ENCODE results near the gene EGFR. TPM values are rescaled to one million over a fixed set of nuclear protein-coding genes. Genes with fewer than 3 reads are reported as not detected.

EGFR gene
- total RNA-seq, 1 donor from 2014 or later, result 78.3 TPM

DNA sequence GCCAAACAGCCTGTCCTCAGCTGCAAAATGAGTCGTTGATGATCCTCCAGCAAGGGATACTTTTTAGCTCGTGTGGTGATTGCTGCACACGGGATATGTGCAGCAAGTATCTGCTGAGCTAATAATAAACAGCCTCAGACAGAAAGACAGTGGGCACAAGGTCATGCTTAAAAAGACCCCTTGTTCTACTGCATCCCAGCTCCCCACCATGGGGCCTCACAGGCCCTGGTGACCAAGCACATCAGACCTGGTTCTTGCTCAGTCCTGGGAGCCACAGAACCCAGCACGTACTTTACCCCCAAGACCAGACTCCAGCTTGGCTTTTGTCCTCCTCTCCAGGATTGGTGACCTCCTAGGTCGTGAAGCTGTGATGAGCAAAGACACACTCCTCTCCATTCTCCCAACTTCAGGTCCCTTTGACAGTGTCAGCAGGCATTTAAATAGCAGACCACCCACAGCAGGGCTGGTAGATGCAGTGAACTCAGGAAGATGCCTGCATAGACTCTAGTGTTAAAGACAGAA is 50.5 kb downstream of the EGFR start:
- intact Hi-C loops (cut with DNase I), result no loop called here
- no peaks in the 10 kb centered on the region for H3K36me3 ChIP-seq
- no peak overlapping the region for H3K27ac ChIP-seq
- TF ChIP-seq, protein P1, sequence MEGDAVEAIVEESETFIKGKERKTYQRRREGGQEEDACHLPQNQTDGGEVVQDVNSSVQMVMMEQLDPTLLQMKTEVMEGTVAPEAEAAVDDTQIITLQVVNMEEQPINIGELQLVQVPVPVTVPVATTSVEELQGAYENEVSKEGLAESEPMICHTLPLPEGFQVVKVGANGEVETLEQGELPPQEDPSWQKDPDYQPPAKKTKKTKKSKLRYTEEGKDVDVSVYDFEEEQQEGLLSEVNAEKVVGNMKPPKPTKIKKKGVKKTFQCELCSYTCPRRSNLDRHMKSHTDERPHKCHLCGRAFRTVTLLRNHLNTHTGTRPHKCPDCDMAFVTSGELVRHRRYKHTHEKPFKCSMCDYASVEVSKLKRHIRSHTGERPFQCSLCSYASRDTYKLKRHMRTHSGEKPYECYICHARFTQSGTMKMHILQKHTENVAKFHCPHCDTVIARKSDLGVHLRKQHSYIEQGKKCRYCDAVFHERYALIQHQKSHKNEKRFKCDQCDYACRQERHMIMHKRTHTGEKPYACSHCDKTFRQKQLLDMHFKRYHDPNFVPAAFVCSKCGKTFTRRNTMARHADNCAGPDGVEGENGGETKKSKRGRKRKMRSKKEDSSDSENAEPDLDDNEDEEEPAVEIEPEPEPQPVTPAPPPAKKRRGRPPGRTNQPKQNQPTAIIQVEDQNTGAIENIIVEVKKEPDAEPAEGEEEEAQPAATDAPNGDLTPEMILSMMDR (IDR thresholded peaks at IDR 0.05), result no peak
- no peak for DNase-seq
- H3K4me3 ChIP-seq, result no peak overlapping the region
- no peaks in the 10 kb centered on the region for H3K27me3 ChIP-seq
- no peaks in the 10 kb centered on the region for H3K9me3 ChIP-seq
- no peak for ATAC-seq
- peaks cover 34% of the 10 kb centered on the region for H3K4me1 ChIP-seq

DNA sequence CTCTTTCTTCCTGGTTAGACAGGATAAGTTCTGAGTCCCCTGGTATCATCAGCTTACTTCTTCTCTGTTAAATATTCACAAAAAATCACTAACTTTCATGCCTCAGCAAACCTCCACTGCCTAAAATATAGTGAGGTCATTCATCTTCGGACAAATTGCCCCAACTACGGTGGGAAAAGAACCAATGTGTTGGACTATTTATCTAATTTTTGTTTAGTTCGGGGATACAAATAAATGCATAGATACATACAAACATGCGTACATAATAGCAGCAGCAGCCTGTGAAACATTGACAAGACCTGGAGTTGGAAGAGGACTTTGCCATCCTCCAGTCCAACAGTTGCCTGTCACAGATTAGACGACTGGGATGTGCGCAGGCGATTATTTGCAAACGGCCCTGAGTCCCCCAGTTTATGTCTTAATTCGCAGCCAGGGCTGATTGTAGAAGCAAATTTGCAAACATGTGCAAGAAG is 51.5 kb downstream of the EGFR start:
- intact Hi-C loops (cut with DNase I), result no loop called here
- H3K4me3 ChIP-seq, result no peak overlapping the region
- H3K9me3 ChIP-seq, result no peaks in the 10 kb centered on the region
- no peak for ATAC-seq
- TF ChIP-seq, protein P1 (IDR thresholded peaks at IDR 0.05), result no peak
- H3K36me3 ChIP-seq, result no peaks in the 10 kb centered on the region
- no peak for DNase-seq
- no peak overlapping the region for H3K27ac ChIP-seq
- no peaks in the 10 kb centered on the region for H3K27me3 ChIP-seq
- H3K4me1 ChIP-seq, result peaks cover 42% of the 10 kb centered on the region

DNA sequence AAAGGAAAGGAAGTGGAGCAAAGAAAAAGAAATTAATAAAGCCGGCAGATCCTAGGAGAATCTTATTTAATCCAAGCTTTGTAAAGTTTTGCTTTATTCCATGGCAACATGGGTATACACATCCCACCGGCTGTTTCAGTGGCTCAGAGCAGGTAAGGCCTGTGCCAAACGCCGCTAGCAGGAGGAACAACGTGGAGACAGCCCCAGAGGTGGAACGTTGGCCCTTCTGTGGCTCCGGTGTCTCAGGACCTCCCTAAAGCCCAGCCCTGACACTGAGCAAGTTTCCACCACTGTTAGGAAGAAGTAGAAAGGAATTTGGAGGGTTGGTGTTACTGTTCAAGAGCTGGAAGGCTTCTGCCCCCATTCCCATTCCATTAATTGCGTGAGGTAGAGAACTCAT is 52.0 kb downstream of the EGFR start:
- no peaks in the 10 kb centered on the region for H3K27me3 ChIP-seq
- ATAC-seq, result no peak
- peak overlapping the region; percentile 38 for H3K27ac ChIP-seq
- no peaks in the 10 kb centered on the region for H3K36me3 ChIP-seq
- TF ChIP-seq, protein P1 (IDR thresholded peaks at IDR 0.05), result no peak
- peaks cover 39% of the 10 kb centered on the region for H3K4me1 ChIP-seq
- H3K4me3 ChIP-seq, result no peak overlapping the region
- no peak for DNase-seq
- no peaks in the 10 kb centered on the region for H3K9me3 ChIP-seq
- intact Hi-C loops (cut with DNase I), result no loop called here

DNA sequence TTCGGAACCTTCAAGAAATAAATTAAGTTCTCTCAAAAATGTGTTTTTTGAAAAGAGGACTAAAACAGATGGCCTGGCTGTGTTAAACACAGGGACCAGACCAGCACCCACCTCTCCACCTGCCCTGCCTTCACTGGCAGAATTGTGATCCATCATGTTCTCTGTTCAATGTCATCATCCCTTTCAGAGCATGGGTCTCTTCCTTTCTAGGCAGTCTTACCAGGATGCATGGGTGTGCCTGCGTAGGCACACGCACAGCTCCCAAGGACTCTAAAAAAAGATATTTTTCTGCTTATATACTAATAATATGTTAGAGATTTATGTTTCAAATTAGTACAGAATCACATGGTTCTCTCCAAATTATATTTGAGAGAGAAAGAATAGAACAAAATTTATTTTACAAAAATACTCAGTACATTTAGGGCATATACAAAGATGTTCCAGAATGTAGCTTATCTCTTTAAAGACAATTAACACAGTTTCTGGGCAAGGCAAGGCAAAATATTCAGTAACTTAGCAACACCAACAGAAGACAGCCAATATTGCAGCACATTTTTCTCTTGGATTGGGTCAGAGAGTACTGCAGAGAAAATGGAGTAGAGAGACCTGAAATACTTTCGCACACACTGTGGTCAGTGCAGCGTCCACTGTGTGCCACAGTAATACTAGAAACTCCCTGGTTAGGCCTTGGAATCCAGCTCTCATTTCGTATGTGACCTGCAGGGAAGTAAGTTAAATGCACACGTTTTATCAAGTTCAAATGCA is 52.8 kb downstream of the EGFR start:
- H3K9me3 ChIP-seq, result no peaks in the 10 kb centered on the region
- no peaks in the 10 kb centered on the region for H3K27me3 ChIP-seq
- H3K4me1 ChIP-seq, result peaks cover 32% of the 10 kb centered on the region
- intact Hi-C loops (cut with DNase I), result no loop called here
- ATAC-seq (no peak), DNase-seq (no peak)
- no peaks in the 10 kb centered on the region for H3K36me3 ChIP-seq
- H3K4me3 ChIP-seq, result no peak overlapping the region
- peak overlapping the region; percentile 38 for H3K27ac ChIP-seq
- TF ChIP-seq, protein P1 (IDR thresholded peaks at IDR 0.05), result no peak

DNA sequence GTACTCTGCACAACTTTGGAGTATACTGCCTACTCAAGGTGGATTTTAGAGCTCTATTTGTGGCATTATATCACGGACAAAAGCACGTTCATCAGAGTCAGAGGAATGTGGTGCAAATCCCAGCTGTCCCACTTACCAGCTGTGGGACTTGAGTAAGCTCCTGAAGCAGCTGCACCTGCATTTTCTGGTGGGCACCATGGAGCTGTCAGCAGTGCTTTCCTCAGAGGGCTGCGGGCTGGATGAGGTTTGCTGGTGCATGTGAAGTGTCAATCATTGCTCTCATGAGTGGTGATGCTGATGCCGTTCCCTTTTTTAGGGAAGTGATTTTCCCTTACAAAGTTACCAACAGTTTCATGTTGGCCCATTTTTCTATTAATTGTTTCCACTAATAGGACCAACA is 53.4 kb downstream of the EGFR start:
- Histone ChIP-seq H3K27ac (no peak overlapping the region), H3K4me3 (no peak overlapping the region), H3K27me3 (no peaks in the 10 kb centered on the region), H3K9me3 (no peaks in the 10 kb centered on the region), H3K36me3 (no peaks in the 10 kb centered on the region), H3K4me1 (peaks cover 33% of the 10 kb centered on the region)
- no peak for DNase-seq
- TF ChIP-seq, protein P1 (IDR thresholded peaks at IDR 0.05), result no peak
- no peak for ATAC-seq
- intact Hi-C loops (cut with DNase I), result no loop called here
